Tibial artery (tissue), 4 donors: Measurements from ENCODE around the gene SPTBN5.

ENCODE experiments used
- DNase-seq, 2 donors: peaks; one replicate each; pipeline ENCODE4 v3.0.0-alpha.2; 2019
- H3K27ac ChIP-seq, 2 donors: fragments of 200-600 bp; sonication (generic) in 1 of 2; 1 replicate in 1 of 2; 2 replicates in 1 of 2; pipeline ENCODE4 v1.5.1; 2018 to 2019; ENCODE audit warnings: mild to moderate bottlenecking in 1 of 2
- H3K27me3 ChIP-seq, 2 donors: fragments of 200-600 bp; sonication (generic) in 1 of 2; one replicate each; pipeline versions ENCODE4 v1.5.1 to v1.6.0; 2016 to 2019
- H3K36me3 ChIP-seq, 3 donors: fragments of 200-600 bp; sonication (generic) in 2 of 3; one replicate each; pipeline ENCODE4 v1.5.1; 2016 to 2019; ENCODE audit warnings: mild to moderate bottlenecking in 2 of 3
- H3K4me1 ChIP-seq, 4 donors: fragments of 200-600 bp; sonication (generic) in 2 of 4; 1 replicate in 3 of 4; 2 replicates in 1 of 4; pipeline ENCODE4 v1.5.1; 2016 to 2019
- H3K4me3 ChIP-seq, 2 donors: fragments of 200-600 bp; sonication (generic) in 1 of 2; 1 replicate in 1 of 2; 2 replicates in 1 of 2; pipeline ENCODE4 v1.5.1; 2018 to 2019; ENCODE audit warnings: mild to moderate bottlenecking in 2 of 2
- H3K9me3 ChIP-seq, 3 donors: fragments of 200-600 bp; sonication (generic) in 1 of 3; one replicate each; pipeline ENCODE4 v1.5.1; 2016 to 2019
- CTCF ChIP-seq, 2 experiments: fragments of 200-600 bp in 1 of 2; fragments of 450-650 bp in 1 of 2; IDR thresholded peaks; one replicate each; pipeline ENCODE4 v1.5.1; 2017 to 2019; ENCODE audit warnings: antibody characterized with exemption in 2 of 2, mild to moderate bottlenecking in 1 of 2, moderate library complexity in 1 of 2
- intact Hi-C: fragments of 100-400 bp; cut with DNase I; formaldehyde crosslinking; loops from one replicate; pipeline ENCODE4 v1.15.0; 2023; ENCODE audit warnings: low total_unique reads

The SPTBN5 gene

GRCh38 chr15:41840673-41841072 is 53.2 kb downstream of the SPTBN5 start:
- intact Hi-C loops, result no loop called here
- no peak for TF ChIP-seq CTCF (IDR thresholded peaks at IDR 0.05)
- H3K27ac ChIP-seq, result no peak overlapping the region
- H3K36me3 ChIP-seq, result peaks cover 10 to 87% (median 42%) of the 10 kb centered on the region in 3 donors
- H3K27me3 ChIP-seq, result no peaks in the 10 kb centered on the region
- no peak for DNase-seq
- H3K4me1 ChIP-seq, result peaks cover 0 to 10% (median 0%) of the 10 kb centered on the region in 4 donors
- no peak overlapping the region for H3K4me3 ChIP-seq
- no peaks in the 10 kb centered on the region for H3K9me3 ChIP-seq

GRCh38 chr15:41839781-41840491 is 53.9 kb downstream of the SPTBN5 start:
- Histone ChIP-seq H3K36me3 (peaks cover 5 to 87% (median 35%) of the 10 kb centered on the region in 3 donors), H3K9me3 (no peaks in the 10 kb centered on the region), H3K27ac (no peak overlapping the region), H3K27me3 (no peaks in the 10 kb centered on the region), H3K4me3 (no peak overlapping the region), H3K4me1 (peaks cover 0 to 10% (median 0%) of the 10 kb centered on the region in 4 donors)
- intact Hi-C loops, result no loop called here
- TF ChIP-seq CTCF (IDR thresholded peaks at IDR 0.05), result no peak
- no peak for DNase-seq

- no peaks in the 10 kb centered on the region for H3K9me3 ChIP-seq
- no peak for TF ChIP-seq CTCF (IDR thresholded peaks at IDR 0.05)
- H3K4me3 ChIP-seq, result no peak within 1 kb of the TSS
- peaks cover 0 to 79% (median 29%) of the 10 kb centered on the region in 3 donors for H3K36me3 ChIP-seq
- no peaks in the 10 kb centered on the region for H3K27me3 ChIP-seq
- H3K4me1 ChIP-seq, result peaks cover 0 to 10% (median 0%) of the 10 kb centered on the region in 4 donors
- no peak for DNase-seq
- intact Hi-C loops, result no loop called here
- no peak within 1 kb of the TSS for H3K27ac ChIP-seq
These were observed 55.4 kb downstream of the SPTBN5 start, which contains the start of gene PLA2G4B for GRCh38 chr15:41838400-41838897. Gene PLA2G4B, plus strand, starts transcription at chr15:41838847. Its CDS starts 67 bp downstream, at chr15:41838914.

GRCh38 chr15:41836713-41837454 is 57.0 kb downstream of the SPTBN5 start:
- intact Hi-C loops, result no loop called here
- Histone ChIP-seq H3K4me1 (peaks cover 0 to 17% (median 0%) of the 10 kb centered on the region in 4 donors), H3K4me3 (no peak overlapping the region), H3K27ac (no peak overlapping the region), H3K36me3 (peaks cover 0 to 73% (median 27%) of the 10 kb centered on the region in 3 donors), H3K27me3 (no peaks in the 10 kb centered on the region), H3K9me3 (no peaks in the 10 kb centered on the region)
- TF ChIP-seq CTCF (IDR thresholded peaks at IDR 0.05), result no peak
- no peak for DNase-seq

GRCh38 chr15:41836073-41836472 is 57.8 kb downstream of the SPTBN5 start:
- H3K9me3 ChIP-seq, result no peaks in the 10 kb centered on the region
- H3K27me3 ChIP-seq, result no peaks in the 10 kb centered on the region
- no peak for TF ChIP-seq CTCF (IDR thresholded peaks at IDR 0.05)
- H3K4me3 ChIP-seq, result no peak overlapping the region
- peaks cover 0 to 17% (median 0%) of the 10 kb centered on the region in 4 donors for H3K4me1 ChIP-seq
- peaks cover 0 to 73% (median 25%) of the 10 kb centered on the region in 3 donors for H3K36me3 ChIP-seq
- intact Hi-C loops, result no loop called here
- no peak for DNase-seq
- H3K27ac ChIP-seq, result no peak overlapping the region
